IMR-90 (cell line): ENCODE data around the gene EGLN3. TPM values are rescaled to one million over a fixed set of nuclear protein-coding genes. Genes with fewer than 3 reads are reported as not detected.

Experiments
- ATAC-seq: fragments of 200-7000 bp; cut with Tn5 transposase; 2 replicates; pipeline ENCODE4 v1.9.1; 2020; ENCODE audit warnings: low read depth, mild to moderate bottlenecking, moderate library complexity
- BruUV-seq: library from RNA; stranded (reverse); fragments of 400-500 nt; replicated peaks from 2 replicates; lab custom pipeline; 2021; lab: Mats Ljungman, UMichigan
- CTCF ChIA-PET: fragments of 300-600 bp; formaldehyde crosslinking; extraction: SDS; loops from one replicate; lab custom pipeline; 2021; ENCODE audit warnings: antibody characterized with exemption; lab: Yijun Ruan, JAX
- POLR2A ChIA-PET: fragments of 300-600 bp; sonication (Branson Sonifier 250); formaldehyde crosslinking; loops from one replicate; lab custom pipeline; 2022; ENCODE audit warnings: antibody characterized with exemption; ENCODE audit not compliant: unreplicated experiment; lab: Charles Lee
- DNase-seq: peaks from one replicate; pipeline ENCODE4 v3.0.0; 2013
- H2AFZ ChIP-seq: replicated peaks from 2 replicates; pipeline ENCODE3; 2013; ENCODE audit warnings: low read length, mild to moderate bottlenecking; ENCODE audit not compliant: poor library complexity
- H2AK5ac ChIP-seq: 2 replicates; pipeline ENCODE4 v1.6.1; 2013; ENCODE audit warnings: low read depth, low read length, inconsistent platforms
- H2AK9ac ChIP-seq: replicated peaks from 2 replicates; pipeline ENCODE3; 2013; ENCODE audit warnings: mild to moderate bottlenecking, low read depth, low read length, moderate library complexity; ENCODE audit not compliant: poor library complexity
- H2BK120ac ChIP-seq: 2 replicates; pipeline ENCODE4 v1.6.1; 2013; ENCODE audit warnings: low read depth, low read length, inconsistent platforms
- H2BK15ac ChIP-seq: 3 replicates; pipeline ENCODE4 v1.6.1; 2013; ENCODE audit warnings: low read depth, low read length, inconsistent platforms
- H2BK20ac ChIP-seq: 2 replicates; pipeline ENCODE4 v1.6.1; 2013; ENCODE audit warnings: low read depth, mild to moderate bottlenecking, inconsistent platforms, low read length, moderate library complexity
- H2BK5ac ChIP-seq: 2 replicates; pipeline ENCODE4 v1.6.1; 2013; ENCODE audit warnings: mild to moderate bottlenecking, low read depth, low read length, inconsistent platforms; ENCODE audit not compliant: poor library complexity, severe bottlenecking
- H3K14ac ChIP-seq: replicated peaks from 2 replicates; pipeline ENCODE4 v1.6.1; 2013; ENCODE audit warnings: low read depth, low read length, inconsistent platforms
- H3K18ac ChIP-seq: 2 replicates; pipeline ENCODE4 v1.6.1; 2013; ENCODE audit warnings: low read depth, low read length, control low read depth
- H3K23ac ChIP-seq: 2 replicates; pipeline ENCODE4 v1.6.1; 2013; ENCODE audit warnings: low read depth, low read length, inconsistent platforms
- H3K27ac ChIP-seq: 2 replicates; pipeline ENCODE4 v1.5.1; 2013; ENCODE audit warnings: mild to moderate bottlenecking, control low read depth, low read length; ENCODE audit not compliant: insufficient read depth
- H3K27me3 ChIP-seq: 2 replicates; pipeline ENCODE4 v1.6.1; 2013; ENCODE audit warnings: low read length; ENCODE audit not compliant: control insufficient read depth, insufficient read depth
- H3K36me3 ChIP-seq: 2 replicates; pipeline ENCODE4 v1.6.1; 2013; ENCODE audit warnings: low read length, mixed read lengths; ENCODE audit not compliant: control insufficient read depth, insufficient read depth
- H3K4ac ChIP-seq: 2 replicates; pipeline ENCODE4 v1.6.1; 2013; ENCODE audit warnings: low read depth, low read length, inconsistent platforms
- H3K4me1 ChIP-seq: 2 replicates; pipeline ENCODE4 v1.6.1; 2013; ENCODE audit warnings: low read length, mixed read lengths; ENCODE audit not compliant: control insufficient read depth, insufficient read depth
- H3K4me2 ChIP-seq: 2 replicates; pipeline ENCODE4 v1.6.1; 2013; ENCODE audit warnings: low read depth, mild to moderate bottlenecking, control low read depth, low read length, moderate library complexity
- H3K4me3 ChIP-seq: 2 replicates; pipeline ENCODE4 v1.5.1; 2013; ENCODE audit warnings: low read depth, mild to moderate bottlenecking, control low read depth, low read length, moderate library complexity; ENCODE audit not compliant: insufficient read depth
- H3K56ac ChIP-seq: 2 replicates; pipeline ENCODE4 v1.6.1; 2013; ENCODE audit warnings: low read length, inconsistent platforms; ENCODE audit not compliant: insufficient read depth; ENCODE audit errors: extremely low read depth
- H3K79me1 ChIP-seq, 2 experiments: 2 replicates each; pipeline ENCODE4 v1.6.1; 2013; ENCODE audit warnings: low read length in 2 of 2, inconsistent platforms in 1 of 2, low read depth in 1 of 2
- H3K9ac ChIP-seq: 2 replicates; pipeline ENCODE4 v1.6.1; 2013; ENCODE audit warnings: low read depth, low read length, control low read depth
- H3K9me1 ChIP-seq: 2 replicates; pipeline ENCODE4 v1.6.1; 2013; ENCODE audit warnings: low read length, inconsistent platforms; ENCODE audit not compliant: insufficient read depth
- H3K9me3 ChIP-seq: 2 replicates; pipeline ENCODE4 v1.6.1; 2013; ENCODE audit warnings: low read length; ENCODE audit not compliant: control insufficient read depth, insufficient read depth
- H4K20me1 ChIP-seq: 2 replicates; pipeline ENCODE4 v1.6.1; 2013; ENCODE audit warnings: low read length, inconsistent platforms; ENCODE audit not compliant: insufficient read depth
- H4K5ac ChIP-seq: 2 replicates; pipeline ENCODE4 v1.6.1; 2013; ENCODE audit warnings: mild to moderate bottlenecking, low read depth, low read length, control low read depth
- H4K8ac ChIP-seq, 2 experiments: 2 replicates each; pipeline ENCODE4 v1.6.1; 2013; ENCODE audit warnings: low read depth in 2 of 2, low read length in 2 of 2, control low read depth in 1 of 2, inconsistent platforms in 1 of 2
- H4K91ac ChIP-seq: 2 replicates; pipeline ENCODE4 v1.6.1; 2013; ENCODE audit warnings: low read depth, low read length, inconsistent platforms; ENCODE audit not compliant: insufficient read depth
- BHLHE40 ChIP-seq: fragments of 150-350 bp; IDR thresholded peaks from 2 replicates; pipeline ENCODE4 v1.6.1; 2016; ENCODE audit warnings: mild to moderate bottlenecking, low read depth, low read length
- CEBPB ChIP-seq: IDR thresholded peaks from 2 replicates; pipeline ENCODE4 v1.6.1; 2012; ENCODE audit warnings: low read depth, low read length, improper control_type of control experiment
- CHD1 ChIP-seq: IDR thresholded peaks from 2 replicates; pipeline ENCODE4 v1.6.1; 2012; ENCODE audit warnings: low read depth, low read length, improper control_type of control experiment
- FOS ChIP-seq: fragments of 150-350 bp; IDR thresholded peaks from 2 replicates; pipeline ENCODE4 v1.6.1; 2016; ENCODE audit warnings: low read depth, low read length
- MAZ ChIP-seq: IDR thresholded peaks from 2 replicates; pipeline ENCODE4 v1.6.1; 2012; ENCODE audit warnings: low read depth, mild to moderate bottlenecking, low read length, improper control_type of control experiment, moderate library complexity, borderline replicate concordance
- POLR2A ChIP-seq: IDR thresholded peaks from 2 replicates; pipeline ENCODE4 v1.6.1; 2012; ENCODE audit warnings: mild to moderate bottlenecking, low read depth, low read length
- RCOR1 ChIP-seq: IDR thresholded peaks from 2 replicates; pipeline ENCODE4 v1.6.1; 2012; ENCODE audit warnings: mild to moderate bottlenecking, low read length, improper control_type of control experiment; ENCODE audit not compliant: insufficient replicate concordance
- RFX5 ChIP-seq: IDR thresholded peaks from 2 replicates; pipeline ENCODE4 v1.8.0; 2012; ENCODE audit warnings: low read depth, mild to moderate bottlenecking, low read length, moderate library complexity
- SMC3 ChIP-seq: fragments of 150-350 bp; IDR thresholded peaks from 2 replicates; pipeline ENCODE4 v1.6.1; 2016; ENCODE audit warnings: low read depth, mild to moderate bottlenecking, antibody characterized with exemption, low read length, moderate library complexity
- USF2 ChIP-seq: fragments of 150-350 bp; IDR thresholded peaks from 2 replicates; pipeline ENCODE4 v1.6.1; 2017; ENCODE audit warnings: mild to moderate bottlenecking, antibody characterized with exemption, low read length, low read depth
- WGBS, 2 experiments: methylation state at CpG; one replicate each; pipeline versions ENCODE4 v1.1.5 to v1.1.7; 2013; ENCODE audit warnings: missing lambda C conversion rate in 2 of 2; ENCODE audit not compliant: insufficient read length in 1 of 2; ENCODE audit errors: extremely low coverage in 2 of 2; 5-methylcytosine and 5-hydroxymethylcytosine counted together
- dilution Hi-C: fragments of 300-500 bp; cut with HindIII; formaldehyde crosslinking; loops from one replicate; pipeline ENCODE4 v1.14.3; 2018; ENCODE audit warnings: low sequenced_read_pairs; ENCODE audit not compliant: unreplicated experiment
- in situ Hi-C: fragments of 300-500 bp; cut with MboI; formaldehyde crosslinking; loops from 3 replicates; pipeline ENCODE4 v1.14.3; 2019; ENCODE audit warnings: low sequenced_read_pairs, inconsistent platforms, mixed read lengths
- intact Hi-C: fragments of 100-400 bp; cut with micrococcal nuclease; formaldehyde crosslinking; loops from 2 replicates; pipeline ENCODE4 v1.10.0; 2022
- polyA plus RNA-seq, 3 experiments: library from polyadenylated mRNA; depleted of rRNA; stranded (reverse); fragments of >200 nt; gene quantifications; 2 replicates each; pipeline ENCODE4 v1.2.3, GENCODE V29; 2012; ENCODE audit warnings: low replicate concordance in 1 of 3
- total RNA-seq: library from RNA; depleted of rRNA; stranded (reverse); fragments of >200 nt; gene quantifications from 2 replicates; pipeline ENCODE4 v1.2.3, GENCODE V29; 2012

The EGLN3 gene
- total and polyA plus RNA-seq, 2 of the 4 experiments (the other 2 are of a cell fraction) = under 0.01 to 0.03 TPM

DNA sequence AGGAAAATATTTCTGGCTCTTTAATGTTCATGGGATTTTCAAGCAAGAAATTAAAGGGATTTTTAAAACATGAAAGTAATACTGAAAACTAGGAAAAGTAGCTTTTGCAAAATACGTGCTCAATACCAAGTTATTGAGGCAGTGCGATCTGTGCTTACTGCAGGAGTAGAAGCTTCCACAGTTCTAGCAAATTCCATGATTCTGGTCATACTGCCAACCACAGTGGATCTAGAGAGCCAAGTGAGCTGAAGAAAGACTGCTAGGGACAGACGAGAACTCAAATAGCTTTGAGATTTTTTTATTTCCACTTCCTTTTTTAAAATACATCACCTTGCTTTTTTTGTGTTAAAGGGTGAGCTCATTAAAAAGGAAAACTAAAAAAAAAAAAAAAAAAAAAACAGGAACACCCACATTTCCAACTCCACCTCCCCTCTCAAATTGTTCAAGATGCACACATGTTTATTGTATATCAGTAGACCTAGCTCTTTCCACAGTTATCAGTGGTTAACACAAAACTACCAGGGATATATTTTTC, 26.2 kb downstream of the EGLN3 start:
- no TSS peak for BruUV-seq
- Histone ChIP-seq H2BK5ac (no peak overlapping the region), H3K9ac (no peak overlapping the region), H3K4ac (no peak overlapping the region), H3K79me1 (no peaks in the 10 kb centered on the region), H3K4me2 (no peak overlapping the region), H3K56ac (no peak overlapping the region), H4K20me1 (no peaks in the 10 kb centered on the region), H2AK5ac (no peak overlapping the region), H3K18ac (no peak overlapping the region), H4K91ac (no peak overlapping the region), H2AK9ac (no peak overlapping the region), H2AFZ (no peak overlapping the region), H3K9me1 (no peaks in the 10 kb centered on the region), H3K27me3 (no peaks in the 10 kb centered on the region), H3K4me3 (no peak overlapping the region), H3K36me3 (no peaks in the 10 kb centered on the region), H2BK120ac (no peak overlapping the region), H2BK20ac (no peak overlapping the region), H3K23ac (no peak overlapping the region), H4K8ac (no peak overlapping the region), H3K14ac (no peak overlapping the region), H3K9me3 (no peaks in the 10 kb centered on the region), H3K4me1 (no peaks in the 10 kb centered on the region), H2BK15ac (no peak overlapping the region), H4K5ac (no peak overlapping the region), H3K27ac (no peak overlapping the region)
- in situ Hi-C loops = no loop called here
- TF ChIP-seq BHLHE40 = no peak
- no peak for TF ChIP-seq USF2
- no peak for TF ChIP-seq SMC3
- no peak for TF ChIP-seq CEBPB
- no peak for TF ChIP-seq RCOR1
- TF ChIP-seq CHD1 = no peak
- TF ChIP-seq MAZ = no peak
- TF ChIP-seq RFX5 = no peak
- TF ChIP-seq FOS = no peak
- no peak for TF ChIP-seq POLR2A
- DNase-seq (no peak), ATAC-seq (no peak)
- intact Hi-C loops = no loop called here
- WGBS, 2 experiments = no CpG with 5 or more reads among the region's 3 CpGs
- dilution Hi-C loops = no loop called here
- CTCF ChIA-PET = no interaction called here
- POLR2A ChIA-PET = interaction anchor here (0.6 kb wide), 1 partner anchor 203 kb away, joined by 5 read pairs; no protein-coding TSS in a partner anchor
